ENCODE results near the gene SCUBE3.

DNA sequence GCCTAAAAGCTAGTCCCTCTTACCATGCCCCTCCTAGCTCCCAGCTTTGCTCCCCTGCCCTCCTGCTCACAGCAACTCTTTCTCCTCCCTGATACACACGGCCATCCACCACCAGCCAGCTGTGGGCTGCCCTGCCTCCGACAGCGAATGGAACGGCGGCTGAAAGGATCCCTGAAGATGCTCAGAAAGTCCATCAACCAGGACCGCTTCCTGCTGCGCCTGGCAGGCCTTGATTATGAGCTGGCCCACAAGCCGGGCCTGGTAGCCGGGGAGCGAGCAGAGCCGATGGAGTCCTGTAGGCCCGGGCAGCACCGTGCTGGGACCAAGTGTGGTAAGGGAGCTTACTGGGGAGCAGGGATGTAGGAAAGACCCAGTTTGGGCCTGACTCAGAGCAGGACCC lies 29.1 kb downstream of the SCUBE3 start:
- no peak for TF ChIP-seq FOXJ3 (CRISPR knock-in tag; IDR thresholded peaks at IDR 0.05; ENCODE audit: borderline replicate concordance)
- TF ChIP-seq ZNF629 (CRISPR knock-in tag; conservative IDR thresholded peaks at IDR 0.05): no peak
- TF ChIP-seq CBFB (CRISPR knock-in tag; IDR thresholded peaks at IDR 0.05): no peak
- no peak for TF ChIP-seq NFYC (CRISPR knock-in tag; IDR thresholded peaks at IDR 0.05)
- no peak for TF ChIP-seq KDM1A (CRISPR knock-in tag; IDR thresholded peaks at IDR 0.05)
- no peak for TF ChIP-seq CHD4 (IDR thresholded peaks at IDR 0.05; ENCODE audit: borderline replicate concordance, low read length)
